Right lobe of liver (tissue), 4 donors: ENCODE results near the gene PHYKPL.

Source experiments
- CTCF ChIP-seq, 4 donors: fragments of 200-600 bp in 3 of 4; fragments of 450-650 bp in 1 of 4; IDR thresholded peaks; one replicate each; pipeline versions ENCODE4 v1.5.1 to v1.8.0; 2016 to 2022; ENCODE audit warnings: antibody characterized with exemption in 4 of 4, mild to moderate bottlenecking in 2 of 4
- POLR2A ChIP-seq: fragments of 450-650 bp; IDR thresholded peaks from one replicate; pipeline ENCODE4 v1.6.1; 2017; ENCODE audit warnings: antibody characterized with exemption, mild to moderate bottlenecking
- donor health status: DM: no; HTN: no; CAD: no.
- donor health status: DM: no; HTN: no; CAD: no.
- donor health status: DM: no; HTN: yes; CAD: no.

GRCh38 chr5:178271726-178272479 is 39.3 kb upstream of the PHYKPL start:
- TF ChIP-seq CTCF (IDR thresholded peaks at IDR 0.05) (no peak), POLR2A (no peak)
